EH (cell line): Measurements from ENCODE around the gene SLC38A2.

Experiments
- DNase-seq: peaks from one replicate; pipeline ENCODE4 v3.0.0-alpha.2; 2015; ENCODE audit warnings: low read depth

Gene SLC38A2

DNA sequence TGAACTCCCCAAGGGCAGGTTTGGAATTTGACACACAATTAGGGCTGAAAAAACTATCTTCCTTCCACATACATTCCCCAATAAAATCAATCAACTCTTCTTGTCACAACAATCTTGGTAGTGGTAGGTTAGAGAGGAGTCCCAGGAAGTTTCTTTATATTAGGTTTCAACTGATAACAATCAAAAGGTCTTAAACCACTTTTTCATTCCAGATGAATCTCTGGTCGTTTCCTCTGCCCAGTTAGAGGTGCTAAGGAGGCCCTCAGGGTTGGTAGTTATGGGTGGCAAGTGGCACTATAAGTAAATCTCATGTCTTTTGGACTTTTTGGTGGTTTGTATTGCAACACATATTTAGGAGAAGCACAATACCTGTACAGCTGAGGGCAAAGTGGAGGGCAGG, 1.7 kb upstream of the SLC38A2 start:
- DNase-seq = no peak

DNA sequence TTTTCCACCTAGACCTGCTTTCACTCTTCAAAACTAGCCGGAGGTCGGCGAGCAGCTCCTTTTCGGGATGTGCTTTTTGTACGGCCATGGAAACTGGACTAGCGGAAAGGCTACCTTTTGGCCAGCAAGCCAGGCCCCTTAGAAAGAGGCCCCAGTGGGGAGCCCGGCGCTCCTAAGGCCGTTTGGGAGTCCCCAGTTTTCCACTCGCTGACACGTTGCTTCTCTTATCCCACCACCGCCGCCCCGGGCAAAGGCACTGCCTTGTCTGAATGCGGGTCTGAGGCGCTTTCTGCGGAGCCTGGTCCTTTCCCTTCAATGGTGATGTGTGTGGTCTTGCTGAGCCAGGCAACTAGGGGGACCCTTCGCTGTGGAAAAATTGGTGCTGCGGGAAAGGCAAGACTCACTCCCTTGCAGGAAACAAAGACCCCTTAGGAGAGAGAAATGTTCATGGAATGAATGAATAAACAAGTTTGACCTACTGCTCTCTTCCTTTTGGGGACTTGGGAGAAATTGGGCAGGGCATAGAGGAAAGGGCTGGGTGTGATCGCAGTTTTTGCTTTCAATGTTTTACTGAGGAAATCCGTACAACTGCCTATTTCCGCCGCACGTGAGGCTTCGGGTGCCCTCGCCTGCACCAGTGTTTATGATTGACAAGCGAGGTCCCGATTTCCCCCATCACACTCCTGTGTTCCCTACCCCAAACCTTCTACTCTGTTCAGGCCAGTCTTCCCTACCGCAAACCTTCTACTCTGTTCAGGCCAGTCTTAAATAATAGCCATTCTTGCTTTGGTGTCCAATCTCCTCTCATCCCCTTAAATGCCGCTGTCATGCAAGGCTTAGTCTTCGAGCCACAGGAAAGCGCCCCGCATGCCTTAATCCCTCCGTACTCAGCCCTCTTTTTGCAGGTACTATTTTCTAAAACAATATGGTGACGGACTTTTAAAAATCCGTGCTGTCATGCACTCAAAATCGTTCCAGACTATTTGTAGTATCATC, 1.0 kb upstream of the SLC38A2 start:
- peak; percentile 69 for DNase-seq

GRCh38 chr12:46371718-46372543, 642 bp downstream of the SLC38A2 start:
- peak; percentile 67 for DNase-seq

GRCh38 chr12:46370792-46371717, 1.5 kb downstream of the SLC38A2 start:
- peak; percentile 89 for DNase-seq

DNA sequence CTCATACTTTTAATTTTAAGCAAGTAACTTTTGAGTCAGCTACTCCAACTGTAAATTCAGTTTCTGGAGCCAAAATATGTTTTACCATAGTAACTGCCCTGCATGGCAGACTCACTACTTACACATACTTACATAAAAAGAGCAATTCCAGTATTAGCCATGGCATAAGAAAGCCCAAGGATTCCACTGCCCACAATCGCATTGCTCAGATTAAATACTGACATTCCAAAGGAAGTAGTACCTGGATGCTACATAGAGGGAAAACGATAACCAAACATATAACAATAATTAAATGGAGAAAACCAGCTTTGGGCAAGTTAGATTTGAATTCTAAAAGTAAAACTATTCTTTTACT, 2.2 kb downstream of the SLC38A2 start:
- peak; percentile 34 for DNase-seq

- DNase-seq = no peak
Observed at GRCh38 chr12:46369474-46370379, 2.8 kb downstream of the SLC38A2 start.

DNA sequence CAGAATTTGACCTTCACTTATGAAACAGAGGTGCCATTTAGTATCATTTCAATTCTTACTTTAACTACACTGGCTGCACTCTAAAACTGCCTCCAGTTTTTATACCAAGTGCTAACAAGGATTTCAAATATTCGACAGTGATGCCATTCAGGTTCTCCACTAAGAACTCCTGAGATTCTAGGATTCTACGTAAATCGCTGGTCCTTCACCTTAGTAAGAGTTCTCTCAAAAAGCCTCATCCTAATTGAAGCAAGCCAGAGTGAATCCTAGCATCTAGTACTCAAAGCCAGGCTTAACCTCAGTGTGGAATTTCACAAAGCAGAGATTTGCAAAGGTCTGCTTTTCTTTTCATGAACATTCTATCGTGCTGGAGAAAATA, 3.5 kb downstream of the SLC38A2 start:
- DNase-seq = no peak

DNA sequence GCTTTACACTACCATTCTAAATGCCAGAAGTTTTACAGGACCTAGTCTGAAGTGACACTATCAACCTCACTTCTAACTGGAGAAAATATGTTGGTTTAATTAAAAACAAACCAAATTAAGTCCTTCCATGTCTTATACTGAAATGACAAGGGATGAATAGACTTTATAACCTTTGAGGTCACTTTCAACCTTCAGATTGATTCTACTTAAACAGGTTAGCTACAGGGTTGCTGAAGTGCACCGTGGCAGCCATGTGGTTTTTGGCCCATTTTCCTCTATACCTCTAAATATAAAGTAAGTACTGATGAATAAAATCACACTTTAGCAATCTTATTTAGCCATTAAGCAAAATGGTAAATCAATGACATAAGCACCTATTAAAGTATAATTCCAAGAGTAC, 3.9 kb downstream of the SLC38A2 start:
- DNase-seq = no peak

GRCh38 chr12:46368138-46368537, 4.4 kb downstream of the SLC38A2 start:
- DNase-seq = peak; percentile 28

DNA sequence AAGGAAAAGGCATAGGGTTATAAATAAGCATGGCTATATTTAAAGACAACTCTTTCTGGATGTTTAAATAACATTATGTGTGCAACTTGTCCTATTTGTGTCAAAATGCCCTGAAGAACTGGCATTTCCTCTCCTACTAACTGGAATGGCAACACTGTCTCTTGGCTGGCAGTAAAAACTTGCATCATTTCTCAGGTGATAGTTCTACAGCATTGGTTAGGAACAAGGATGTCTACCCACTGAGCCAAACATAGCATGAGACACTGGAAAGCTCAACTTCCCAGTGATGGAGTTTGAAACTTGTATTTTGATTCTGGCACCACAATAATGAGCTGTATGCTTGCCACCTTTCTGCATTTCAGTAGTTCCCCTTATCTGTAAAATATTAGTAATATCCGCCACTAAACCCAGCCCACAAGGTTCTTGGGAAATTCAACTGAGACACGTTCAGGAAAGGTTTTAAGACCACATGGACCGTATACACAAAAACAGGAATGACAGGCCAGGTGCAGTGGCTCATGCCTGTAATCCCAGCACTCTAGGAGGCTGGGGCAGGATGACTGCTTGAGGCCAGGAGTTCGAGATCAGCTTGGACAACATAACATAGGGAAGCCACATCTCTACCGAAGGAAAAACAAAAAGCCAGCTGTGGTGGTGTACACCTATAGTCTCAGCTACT, 5.1 kb downstream of the SLC38A2 start:
- DNase-seq = no peak

GRCh38 chr12:46366771-46367170, 5.8 kb downstream of the SLC38A2 start:
- no peak for DNase-seq

DNA sequence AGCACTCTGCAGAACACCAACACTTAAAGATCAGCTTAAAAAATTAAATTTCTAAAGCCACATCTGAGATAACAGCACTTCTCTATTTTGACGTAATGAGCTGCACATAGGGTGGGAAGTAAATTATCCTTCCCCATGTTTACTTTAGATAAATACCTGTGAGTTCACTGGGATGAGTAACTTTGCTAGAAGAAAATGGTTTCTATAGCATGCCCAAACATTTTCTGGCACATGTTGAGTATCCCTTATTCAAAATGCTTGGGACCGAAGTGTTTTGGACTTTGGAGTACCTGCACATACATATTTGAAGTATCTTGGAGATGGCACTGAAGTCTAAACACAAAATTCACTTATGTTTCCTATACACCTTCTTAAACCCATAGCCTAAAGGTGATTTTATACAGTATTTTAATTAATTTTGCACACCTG, 6.6 kb downstream of the SLC38A2 start:
- no peak for DNase-seq

- peak; percentile 82 for DNase-seq
Observed at GRCh38 chr12:46364777-46365580, 7.6 kb downstream of the SLC38A2 start.

DNA sequence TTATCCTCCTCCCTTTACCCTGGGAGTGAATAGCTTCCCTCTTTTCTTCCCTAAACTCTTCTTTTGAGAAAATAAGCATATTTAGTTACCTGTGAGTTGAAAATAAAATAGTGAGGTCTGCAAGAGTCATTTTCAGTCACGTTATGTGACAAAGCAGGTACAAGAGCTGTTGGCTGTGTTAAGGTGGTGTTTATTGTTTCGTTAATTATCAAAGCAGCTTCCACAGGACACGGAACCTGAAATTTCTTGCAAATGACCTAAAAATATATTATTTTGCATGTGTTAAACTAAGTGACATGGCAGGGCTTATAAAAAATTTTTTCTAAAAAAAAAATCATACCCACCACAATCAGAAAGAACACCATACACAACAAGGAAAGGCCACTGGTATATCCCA, 8.3 kb downstream of the SLC38A2 start:
- no peak for DNase-seq

DNA sequence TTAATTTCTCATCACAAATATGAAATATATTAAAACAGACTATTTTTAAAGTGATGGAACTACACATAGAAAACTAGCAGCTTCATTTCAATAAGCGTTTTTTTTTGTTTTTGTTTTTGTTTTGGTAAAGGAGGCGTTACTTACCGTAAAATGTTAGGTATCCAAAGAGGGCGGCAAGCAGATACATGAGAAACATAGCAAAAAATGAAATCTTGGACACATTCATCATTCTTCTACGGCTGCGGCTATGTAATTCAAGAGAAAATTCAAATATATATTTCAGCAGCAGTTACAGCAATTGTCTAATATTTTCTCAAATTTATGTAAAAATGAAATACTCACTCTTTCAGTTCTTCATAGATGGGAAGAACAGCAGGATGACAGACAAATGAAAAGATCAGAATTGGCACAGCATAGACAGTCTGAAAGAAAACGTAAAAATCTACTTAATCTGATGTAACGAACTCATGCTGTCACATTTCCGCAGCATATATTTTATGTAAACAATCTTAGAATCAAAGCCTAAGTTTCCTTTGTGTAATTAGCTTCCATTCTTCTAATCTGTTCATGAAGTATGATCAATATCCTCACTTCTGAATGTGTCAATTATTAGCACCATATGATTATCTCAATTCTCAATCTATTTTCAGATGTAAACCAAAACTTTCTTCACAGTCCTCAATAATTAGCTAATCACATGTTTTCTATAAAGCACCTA, 8.8 kb downstream of the SLC38A2 start:
- DNase-seq = no peak

DNA sequence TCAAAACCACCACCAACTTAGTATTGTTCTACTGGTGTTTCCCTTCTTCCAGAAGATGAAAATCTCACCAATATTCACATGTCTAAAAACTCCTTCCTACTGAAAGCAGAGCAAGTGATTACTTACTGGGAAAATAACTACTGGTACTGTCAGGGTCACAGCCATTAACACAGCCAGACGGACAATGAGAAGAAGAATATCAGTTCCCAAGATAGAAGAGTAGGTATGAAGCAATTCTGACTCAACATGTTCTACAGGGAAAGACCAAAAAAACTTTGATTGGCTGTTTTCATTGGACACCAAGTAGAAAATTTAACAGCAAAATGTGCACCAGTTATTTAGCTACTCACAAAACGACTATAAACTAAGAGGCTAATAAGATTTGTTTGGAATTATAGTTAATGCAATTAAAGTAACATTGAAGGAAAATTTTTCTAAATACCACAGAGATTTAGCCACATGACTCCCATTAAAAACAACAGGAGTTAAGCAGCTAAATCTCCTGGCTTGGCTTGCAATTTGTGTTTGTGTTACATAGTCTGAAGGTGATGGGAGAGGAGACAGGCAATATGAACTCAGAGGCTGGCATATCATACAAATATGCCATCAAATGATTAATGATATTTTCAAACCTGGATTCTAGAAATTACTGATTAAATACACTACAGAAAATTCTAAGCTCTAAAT, 9.5 kb downstream of the SLC38A2 start:
- peak; percentile 54 for DNase-seq

- no peak for DNase-seq
Observed at GRCh38 chr12:46361667-46362034, 10.9 kb downstream of the SLC38A2 start.
